Right renal pelvis (tissue), 4 donors: ENCODE results near the gene AQP3. TPM values are rescaled to one million over a fixed set of nuclear protein-coding genes. Genes with fewer than 3 reads are reported as not detected.

Experiments used
- polyA plus RNA-seq, 4 donors: library from polyadenylated mRNA; unstranded; fragments of 120-200 nt; gene quantifications; one replicate each; pipeline ENCODE4 v1.2.1, GENCODE V29; 2013; ENCODE audit not compliant: insufficient read length in 4 of 4

The AQP3 gene
- polyA plus RNA-seq, 4 donors = 43.5 to 137 (median 49.8) TPM

Other genes with a start within 250 kb of the AQP3 start
- not detected for gene SPINK4, start 207.4 kb downstream of the AQP3 start, polyA plus RNA-seq
- gene BAG1, start 182.9 kb downstream of the AQP3 start, polyA plus RNA-seq = 10 to 100 TPM; 81.9 to 91.2 (median 86.4) TPM
- gene CHMP5, start 182.5 kb downstream of the AQP3 start, polyA plus RNA-seq = 100 to 1,000 TPM; 117 to 140 (median 134) TPM
- gene NFX1, start 157.1 kb downstream of the AQP3 start, polyA plus RNA-seq = 10 to 100 TPM; 29.4 to 33.7 (median 32.1) TPM
- gene AQP7, start 45.0 kb downstream of the AQP3 start, polyA plus RNA-seq = 10 to 100 TPM; 17.9 to 22.4 (median 19.4) TPM
- gene NOL6, start 26.3 kb upstream of the AQP3 start, polyA plus RNA-seq = 10 to 100 TPM; 24.0 to 25.5 (median 25.3) TPM
- gene ANKRD18B, start 76.7 kb upstream of the AQP3 start, polyA plus RNA-seq = 1 to 10 TPM in 3 of 4 donors, under 1 TPM in 1; 0.93 to 1.4 (median 1.1) TPM